NOMO-1 treated with DMSO at 0.1 percent for 48 hours (cell line): ENCODE measurements around the gene ENPP1.
"Not testable (repeated sequence)": the region's sequence is repeated elsewhere in the genome, so short reads cannot be mapped to it uniquely, and the experiment has no call there.

Experiments
- DNase-seq: peaks from one replicate; lab custom pipeline; 2025; ENCODE audit not compliant: unreplicated experiment; lab: John Stamatoyannopoulos, UW

The ENPP1 gene

DNA sequence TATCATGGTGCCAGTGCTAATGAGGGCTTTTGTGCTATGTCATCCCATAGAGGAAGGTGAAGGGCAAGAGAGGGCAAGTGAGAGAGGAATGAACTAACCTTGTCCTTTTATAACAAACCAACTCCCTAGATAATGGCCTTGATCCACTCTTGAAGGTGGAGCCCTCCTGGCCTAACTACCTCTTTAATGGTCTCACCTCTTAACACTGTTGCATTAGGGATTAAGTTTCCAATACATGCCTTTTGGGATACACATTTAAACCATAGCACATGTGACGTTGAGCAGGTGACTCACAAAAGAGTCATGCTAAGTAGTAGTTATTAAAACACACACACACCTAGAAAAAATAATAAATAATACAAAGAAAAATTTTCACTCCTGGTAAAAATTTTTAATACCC lies 106.4 kb downstream of the ENPP1 start:
- no peak for DNase-seq

- peak; percentile 65 for DNase-seq
These were observed 107.3 kb downstream of the ENPP1 start for GRCh38 chr6:131914967-131915751.

- DNase-seq, result not testable (repeated sequence)
These were observed 108.4 kb downstream of the ENPP1 start for GRCh38 chr6:131916091-131916796.

GRCh38 chr6:131916847-131917246 lies 109.0 kb downstream of the ENPP1 start:
- no peak for DNase-seq

GRCh38 chr6:131917318-131917717 lies 109.5 kb downstream of the ENPP1 start:
- peak; percentile 66 for DNase-seq

GRCh38 chr6:131917763-131918649 lies 110.2 kb downstream of the ENPP1 start:
- DNase-seq, result no peak

GRCh38 chr6:131918650-131919355 lies 111.0 kb downstream of the ENPP1 start:
- DNase-seq, result no peak

DNA sequence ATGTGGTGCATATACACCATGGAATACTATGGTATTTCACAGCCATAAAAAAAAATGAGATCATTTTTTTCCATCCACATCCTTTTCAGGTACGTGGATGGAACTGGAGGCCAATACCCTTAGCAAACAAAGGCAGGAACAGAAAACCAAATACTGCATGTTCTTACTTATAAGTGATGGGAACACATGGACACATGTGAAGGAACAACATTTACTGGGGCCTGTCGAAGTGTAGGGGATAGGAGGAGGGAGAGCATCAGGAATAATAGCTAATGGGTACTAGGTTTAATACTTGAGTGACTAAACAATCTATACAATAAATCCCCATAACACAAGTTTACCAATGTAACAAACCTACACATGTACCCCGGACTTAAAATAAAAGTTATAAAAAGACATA lies 112.8 kb downstream of the ENPP1 start:
- no peak for DNase-seq

- peak; percentile 44 for DNase-seq
These were observed 115.5 kb downstream of the ENPP1 start for GRCh38 chr6:131923356-131923755.

DNA sequence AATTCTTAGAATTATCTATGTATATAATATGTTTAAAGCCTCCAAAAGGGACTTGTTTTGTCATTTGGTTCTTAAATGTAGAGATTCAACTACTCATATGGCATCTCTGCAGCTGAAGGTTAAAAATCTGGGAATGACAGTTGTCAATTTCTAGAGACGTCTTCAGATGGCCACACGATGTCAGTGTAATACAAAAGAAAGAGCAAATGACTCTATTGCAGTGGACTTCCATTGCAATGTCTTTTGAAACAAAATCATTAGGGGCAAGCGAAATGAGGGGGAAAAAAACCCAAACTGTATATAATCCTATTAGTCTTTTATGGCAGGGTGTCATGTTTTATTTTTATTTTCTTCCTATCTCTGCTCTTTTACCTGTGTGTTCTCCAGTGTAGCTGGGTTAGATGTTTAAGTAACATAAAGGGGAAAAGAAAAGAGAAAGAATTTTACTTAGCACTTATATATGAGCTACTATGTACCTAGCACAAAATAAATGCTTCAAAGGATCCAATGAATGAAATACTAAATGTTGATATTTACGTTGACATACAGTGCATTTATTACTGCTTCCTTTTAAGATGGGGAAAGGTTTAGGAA lies 117.2 kb downstream of the ENPP1 start:
- DNase-seq, result peak; percentile 50

DNA sequence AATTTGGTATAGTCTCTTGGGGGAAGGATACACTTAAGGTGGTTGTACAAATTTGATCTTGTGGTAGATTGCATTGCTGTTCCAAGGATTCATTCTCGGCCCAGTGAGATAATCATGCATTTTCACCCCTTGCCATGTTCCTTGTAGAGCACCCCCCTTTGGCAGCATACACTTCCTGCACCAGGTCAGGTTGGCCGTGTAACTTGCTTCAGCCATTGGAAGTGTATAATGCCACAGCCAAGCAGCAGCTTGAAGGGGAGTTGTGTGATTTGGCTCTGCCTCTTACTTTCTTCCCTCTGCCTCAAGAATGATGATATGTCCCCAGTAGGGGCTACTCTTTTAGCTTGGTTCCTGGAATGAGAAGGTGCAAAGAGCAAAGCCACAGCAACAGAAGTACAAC lies 121.4 kb downstream of the ENPP1 start:
- no peak for DNase-seq

- no peak for DNase-seq
These were observed 122.2 kb downstream of the ENPP1 start for GRCh38 chr6:131929976-131930375.

DNA sequence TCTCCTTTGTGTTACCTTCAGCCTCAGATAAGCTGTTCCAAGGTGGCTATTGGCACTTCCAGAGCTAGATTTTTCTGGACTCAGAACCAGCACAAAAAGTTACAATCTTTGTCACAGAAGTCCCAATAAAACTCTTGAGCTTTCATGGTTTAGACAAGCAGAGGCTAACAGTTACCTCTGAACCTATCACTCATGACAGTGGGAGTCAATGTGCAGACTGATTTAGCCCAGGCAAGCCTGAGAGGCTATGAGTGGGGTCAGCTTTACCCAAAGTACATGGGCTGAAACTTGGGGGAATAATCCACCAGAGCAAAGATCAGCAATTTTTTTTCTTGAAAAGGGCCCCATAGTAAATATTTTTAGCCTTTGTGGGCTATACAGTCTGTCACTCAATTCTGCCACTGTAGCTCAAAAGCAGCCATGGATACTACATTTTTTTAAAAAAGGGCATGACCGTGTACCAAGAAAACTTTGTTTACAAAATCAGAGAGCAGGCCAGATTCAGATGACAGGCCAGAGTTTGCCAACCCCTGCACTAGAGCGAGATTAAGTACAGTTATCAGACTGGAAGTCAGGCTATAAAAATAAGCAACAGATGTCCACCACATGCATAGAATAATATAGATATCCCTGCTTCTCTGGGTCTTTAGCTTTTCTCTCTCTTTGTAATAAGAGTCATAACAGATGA lies 123.4 kb downstream of the ENPP1 start:
- no peak for DNase-seq

GRCh38 chr6:131936156-131936555 lies 128.3 kb downstream of the ENPP1 start:
- DNase-seq, result peak; percentile 90

DNA sequence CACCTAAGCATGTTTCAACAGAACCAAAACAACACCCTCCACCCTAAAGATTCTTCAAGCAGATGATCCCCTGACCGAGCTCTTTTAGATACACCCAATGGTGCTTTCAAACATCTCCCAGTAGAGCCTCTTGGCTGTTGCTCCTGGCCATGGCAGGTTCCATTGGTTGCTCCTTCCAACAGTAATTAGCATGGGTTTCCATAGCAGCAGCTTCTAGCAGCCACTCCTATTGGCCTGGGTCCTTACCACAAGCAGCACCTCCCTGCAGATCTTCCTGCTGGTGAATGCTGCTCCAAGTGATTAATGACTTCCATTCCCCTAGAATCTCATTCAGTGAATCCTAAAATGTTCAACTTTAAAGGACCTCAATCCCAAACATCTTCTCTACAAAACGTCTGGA lies 129.4 kb downstream of the ENPP1 start:
- DNase-seq, result no peak

- DNase-seq, result no peak
These were observed 130.1 kb downstream of the ENPP1 start for GRCh38 chr6:131937703-131938631.
